ENCODE measurements around the gene MYLK2.
"Not testable (repeated sequence)": the region's sequence is repeated elsewhere in the genome, so short reads cannot be mapped to it uniquely, and the experiment has no call there.

MYLK2 gene

GRCh38 chr20:31824125-31824485 is 4.9 kb downstream of the MYLK2 start:
- DNase-seq (ENCODE audit: low spot score), result no peak
- TF ChIP-seq, protein P1, sequence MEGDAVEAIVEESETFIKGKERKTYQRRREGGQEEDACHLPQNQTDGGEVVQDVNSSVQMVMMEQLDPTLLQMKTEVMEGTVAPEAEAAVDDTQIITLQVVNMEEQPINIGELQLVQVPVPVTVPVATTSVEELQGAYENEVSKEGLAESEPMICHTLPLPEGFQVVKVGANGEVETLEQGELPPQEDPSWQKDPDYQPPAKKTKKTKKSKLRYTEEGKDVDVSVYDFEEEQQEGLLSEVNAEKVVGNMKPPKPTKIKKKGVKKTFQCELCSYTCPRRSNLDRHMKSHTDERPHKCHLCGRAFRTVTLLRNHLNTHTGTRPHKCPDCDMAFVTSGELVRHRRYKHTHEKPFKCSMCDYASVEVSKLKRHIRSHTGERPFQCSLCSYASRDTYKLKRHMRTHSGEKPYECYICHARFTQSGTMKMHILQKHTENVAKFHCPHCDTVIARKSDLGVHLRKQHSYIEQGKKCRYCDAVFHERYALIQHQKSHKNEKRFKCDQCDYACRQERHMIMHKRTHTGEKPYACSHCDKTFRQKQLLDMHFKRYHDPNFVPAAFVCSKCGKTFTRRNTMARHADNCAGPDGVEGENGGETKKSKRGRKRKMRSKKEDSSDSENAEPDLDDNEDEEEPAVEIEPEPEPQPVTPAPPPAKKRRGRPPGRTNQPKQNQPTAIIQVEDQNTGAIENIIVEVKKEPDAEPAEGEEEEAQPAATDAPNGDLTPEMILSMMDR (IDR thresholded peaks at IDR 0.05; ENCODE audit: extremely low read depth, missing control alignments), result no peak

DNA sequence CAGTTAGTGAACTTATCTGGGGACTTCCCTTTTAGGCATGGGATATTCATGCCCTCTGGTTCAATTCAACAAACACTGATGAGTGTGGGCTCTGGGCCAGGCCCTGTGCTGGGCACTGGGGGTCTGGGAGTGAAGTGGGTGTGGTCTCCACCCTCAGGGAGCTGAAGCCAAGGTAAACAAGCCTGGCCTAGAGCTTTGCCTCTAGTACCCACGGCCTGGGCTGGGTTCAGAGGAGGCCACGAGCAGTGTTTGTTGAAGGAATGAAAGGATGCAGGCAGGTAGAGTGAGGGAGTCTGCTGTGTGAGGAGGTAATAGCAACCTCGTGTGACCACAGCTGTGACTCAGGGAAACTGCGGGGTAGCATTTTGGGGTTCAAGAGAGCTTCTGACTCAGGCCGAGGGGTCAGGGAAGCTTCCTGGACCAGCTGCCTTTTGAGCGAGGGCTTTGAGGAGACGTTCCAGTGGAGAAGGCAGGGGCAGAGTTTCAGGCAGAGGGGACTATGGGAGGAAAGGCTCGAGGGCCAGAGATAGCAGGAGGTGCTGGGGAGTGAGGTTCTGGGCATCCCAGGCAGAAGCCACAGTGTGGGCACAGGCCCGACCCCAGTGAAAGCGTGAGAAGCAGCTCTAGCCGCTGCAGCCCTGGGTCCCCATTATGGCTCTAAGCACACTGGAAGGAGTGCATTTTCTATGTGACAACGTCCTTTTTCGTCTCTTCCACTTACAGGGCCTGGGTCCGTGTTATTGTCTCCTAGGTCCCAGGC is 5.6 kb downstream of the MYLK2 start:
- TF ChIP-seq, protein P1 (IDR thresholded peaks at IDR 0.05; ENCODE audit: extremely low read depth, missing control alignments), result no peak
- DNase-seq (ENCODE audit: low spot score), result no peak

DNA sequence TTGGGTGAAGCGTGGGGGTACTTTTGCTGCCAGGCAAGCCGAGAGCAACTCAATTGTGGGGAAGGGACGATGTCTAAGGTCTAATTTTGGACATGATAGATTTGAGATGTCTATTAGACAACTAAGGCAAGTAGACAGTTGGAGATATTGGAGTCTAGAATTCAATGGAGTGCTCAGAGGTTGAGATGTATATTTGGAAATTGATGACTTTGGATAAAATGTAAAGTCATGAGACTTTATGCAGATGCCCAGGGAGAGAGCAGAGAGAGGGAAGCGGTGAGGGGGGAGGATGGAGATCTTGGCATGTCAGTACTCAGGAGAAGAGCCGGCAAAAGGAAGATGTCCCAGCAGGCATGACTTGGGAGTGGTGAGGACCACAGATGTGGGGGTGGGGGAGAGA is 6.9 kb downstream of the MYLK2 start:
- TF ChIP-seq, protein P1 (IDR thresholded peaks at IDR 0.05; ENCODE audit: extremely low read depth, missing control alignments), result no peak
- no peak for DNase-seq (ENCODE audit: low spot score)

DNA sequence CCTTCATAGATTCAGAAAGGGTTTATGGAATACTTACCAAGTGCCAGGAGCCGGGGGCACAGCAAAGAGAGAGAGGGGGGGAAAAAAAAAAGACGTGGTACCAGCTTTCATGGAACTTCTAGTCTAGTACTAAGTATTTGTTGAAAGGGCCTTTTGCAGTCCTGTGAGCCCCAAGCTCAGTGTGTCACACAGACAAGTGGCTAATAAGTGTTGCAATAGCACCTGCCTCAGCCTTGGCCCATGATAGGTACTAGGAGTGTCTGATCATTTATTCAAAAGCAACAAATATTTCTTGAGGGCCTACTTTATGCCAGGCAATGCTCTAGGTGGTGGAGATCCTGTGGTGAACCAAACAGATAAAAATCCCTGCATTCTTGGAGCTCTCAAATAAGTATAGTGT is 7.9 kb downstream of the MYLK2 start:
- no peak for DNase-seq (ENCODE audit: low spot score)
- TF ChIP-seq, protein P1 (IDR thresholded peaks at IDR 0.05; ENCODE audit: extremely low read depth, missing control alignments), result no peak

DNA sequence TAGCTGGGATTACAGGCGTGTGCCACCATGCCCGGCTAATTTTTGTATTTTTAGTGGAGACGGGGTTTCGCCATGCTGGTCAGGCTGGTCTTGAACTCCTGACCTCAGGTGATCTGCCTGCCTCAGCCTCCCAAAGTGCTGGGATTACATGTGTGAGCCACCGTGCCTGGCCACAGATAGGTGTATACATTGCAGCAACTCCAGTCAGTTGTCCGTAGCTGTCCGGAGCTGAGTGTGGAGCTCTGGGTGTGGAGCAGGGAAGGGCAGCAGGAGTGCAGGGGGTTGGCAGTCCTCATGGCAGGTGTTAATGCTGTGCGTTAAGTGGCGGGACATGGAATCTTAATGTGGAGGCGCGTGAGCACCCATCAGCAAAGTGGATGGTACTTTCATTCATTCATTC is 8.9 kb downstream of the MYLK2 start:
- not testable (repeated sequence) for DNase-seq (ENCODE audit: low spot score)

DNA sequence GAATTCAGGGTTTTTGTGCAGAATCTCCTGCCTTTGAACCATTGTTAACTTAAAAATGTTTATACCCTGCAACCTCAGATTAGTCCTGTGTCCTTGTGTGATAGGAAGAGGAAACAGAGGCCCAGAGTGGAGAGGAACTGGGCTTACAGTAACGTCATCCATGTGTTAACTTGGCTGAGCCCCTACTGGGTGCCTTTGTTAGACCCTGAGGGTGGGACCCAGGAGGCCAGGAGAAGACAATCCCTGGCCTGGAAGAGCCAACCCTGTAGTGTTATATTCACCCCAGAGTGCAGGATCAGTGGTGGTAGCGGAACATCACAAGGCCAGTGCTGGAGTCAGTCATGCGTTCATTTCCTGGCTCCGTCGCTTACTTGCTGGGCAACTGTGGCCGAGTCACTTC is 10.6 kb downstream of the MYLK2 start:
- DNase-seq (ENCODE audit: low spot score), result no peak
- TF ChIP-seq, protein P1 (IDR thresholded peaks at IDR 0.05; ENCODE audit: extremely low read depth, missing control alignments), result no peak

DNA sequence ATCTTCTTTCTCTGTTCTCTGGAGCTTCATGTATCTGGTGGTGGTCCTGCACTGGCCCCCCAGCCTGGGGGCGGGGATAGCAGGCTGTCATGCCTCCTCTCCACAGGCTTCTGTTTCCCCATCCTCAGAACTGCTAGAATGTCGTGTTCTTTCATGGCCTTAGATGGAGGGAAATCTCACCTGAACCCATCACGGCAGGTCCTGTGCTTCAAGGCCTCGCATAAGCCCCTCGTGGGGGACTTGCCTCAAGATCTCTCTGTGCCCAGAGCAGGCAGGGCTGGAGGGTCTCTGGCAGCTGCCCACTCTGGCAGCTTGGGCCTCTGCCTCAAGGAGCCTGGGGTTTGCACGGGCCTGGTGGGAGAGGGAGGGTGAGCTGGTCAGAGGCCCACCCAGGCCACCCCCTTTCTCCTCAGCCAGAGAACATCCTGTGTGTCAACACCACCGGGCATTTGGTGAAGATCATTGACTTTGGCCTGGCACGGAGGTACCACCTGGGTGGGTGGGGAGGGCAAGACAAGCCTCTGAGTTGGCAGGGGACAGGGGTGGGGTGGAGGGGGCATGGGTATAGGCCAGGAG is 11.3 kb downstream of the MYLK2 start:
- TF ChIP-seq, protein P1 (IDR thresholded peaks at IDR 0.05; ENCODE audit: extremely low read depth, missing control alignments), result no peak
- no peak for DNase-seq (ENCODE audit: low spot score)

DNA sequence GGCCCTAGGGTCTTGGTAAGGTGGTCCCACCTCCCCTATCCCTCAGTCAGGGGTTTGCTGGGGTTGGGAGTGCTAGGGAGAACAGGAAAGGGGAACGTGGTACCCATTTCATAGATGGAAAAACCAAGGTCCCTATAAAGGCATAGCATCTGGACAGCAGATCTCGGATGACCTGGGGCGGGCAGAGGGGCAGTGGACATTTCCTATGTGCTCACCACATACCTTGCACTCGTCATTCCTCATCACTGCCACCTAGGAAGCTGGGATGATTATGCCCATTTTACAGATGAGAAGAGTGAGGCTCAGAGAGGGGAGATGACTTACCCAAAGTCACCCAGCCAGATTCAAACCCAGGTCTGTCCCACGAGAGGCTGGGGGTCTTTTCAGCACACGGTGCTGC is 12.1 kb downstream of the MYLK2 start:
- TF ChIP-seq, protein P1 (IDR thresholded peaks at IDR 0.05; ENCODE audit: extremely low read depth, missing control alignments), result no peak
- DNase-seq (ENCODE audit: low spot score), result no peak
